Measurements from ENCODE around the gene P2RY14.

- TF ChIP-seq EZH2 (IDR thresholded peaks at IDR 0.05; ENCODE audit: insufficient read depth, poor library complexity, severe bottlenecking): no peak
- TF ChIP-seq EZH2phosphoT487 (IDR thresholded peaks at IDR 0.05; ENCODE audit: insufficient read depth, low read depth): no peak
Measured at GRCh38 chr3:151320131-151320530, 41.8 kb upstream of the P2RY14 start.
